Memory B cell (primary cell): Measurements from ENCODE around the gene UCHL5.
A peak's percentile ranks its signal among the peaks of the same experiment; 100 is the strongest.

Experiments used
- ATAC-seq: fragments of 150-1000 bp; cut with Tn5 transposase; 2 replicates; pipeline ENCODE4 v1.10.0; 2021; ENCODE audit warnings: low read depth, mild to moderate bottlenecking, moderate library complexity
- DNase-seq, 2 donors: peaks; one replicate each; pipeline ENCODE4 v3.0.0; 2022; ENCODE audit warnings: low spot score in 2 of 2
- H3K27ac Mint-ChIP-seq: one replicate; pipeline ENCODE4 v1.8.0; 2022; ENCODE audit warnings: mild to moderate bottlenecking, moderate library complexity, mixed read lengths
- H3K27me3 Mint-ChIP-seq: one replicate; pipeline ENCODE4 v1.8.0; 2022; ENCODE audit warnings: mixed read lengths
- H3K36me3 Mint-ChIP-seq: one replicate; pipeline ENCODE4 v1.8.0; 2022; ENCODE audit warnings: mild to moderate bottlenecking, mixed read lengths
- H3K4me1 Mint-ChIP-seq: one replicate; pipeline ENCODE4 v1.8.0; 2022; ENCODE audit warnings: mixed read lengths
- H3K4me3 Mint-ChIP-seq: one replicate; pipeline ENCODE4 v1.8.0; 2022; ENCODE audit warnings: mild to moderate bottlenecking, moderate library complexity, mixed read lengths
- H3K9me3 Mint-ChIP-seq: one replicate; pipeline ENCODE4 v1.8.0; 2022; ENCODE audit warnings: mixed read lengths

The UCHL5 gene

DNA sequence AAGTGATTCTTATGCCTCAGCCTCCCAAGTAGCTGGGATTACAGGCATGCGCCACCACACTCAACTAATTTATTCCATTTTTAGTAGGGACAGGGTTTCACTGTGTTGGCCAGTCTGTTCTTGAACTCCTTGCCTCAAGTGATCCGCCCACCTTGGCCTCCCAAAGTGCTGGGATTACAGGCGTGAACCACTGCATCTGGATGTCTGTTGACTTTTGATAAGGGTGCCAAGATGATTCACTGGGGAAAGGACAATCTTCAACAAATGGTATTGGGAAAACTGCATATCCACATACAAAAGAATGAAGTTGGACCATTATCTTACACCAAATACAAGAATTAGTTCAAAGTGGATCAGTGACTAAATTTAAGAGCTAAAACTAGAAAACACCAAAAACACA, 20.0 kb upstream of the UCHL5 start:
- Mint-ChIP-seq H3K36me3 (peaks cover 28% of the 10 kb centered on the region), H3K4me1 (no peaks in the 10 kb centered on the region)

DNA sequence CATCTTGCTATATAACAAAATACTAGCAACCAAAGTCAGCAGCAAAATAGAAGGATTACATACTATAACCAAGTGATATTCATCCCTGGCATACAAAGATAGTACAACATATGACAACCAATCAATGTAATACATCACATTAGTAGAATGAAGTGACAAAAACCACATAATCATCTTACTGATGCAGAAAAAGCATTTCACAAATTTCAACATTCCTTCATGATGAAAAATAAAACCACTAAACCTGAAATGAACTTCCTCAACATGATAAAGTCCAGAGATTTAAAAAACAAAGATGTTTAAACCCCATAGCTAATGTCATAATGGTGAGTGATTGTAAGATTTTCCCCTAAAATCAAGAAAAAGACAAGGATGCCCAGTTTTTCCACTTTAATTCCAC, 18.8 kb upstream of the UCHL5 start:
- Mint-ChIP-seq H3K27ac (no peak overlapping the region), H3K9me3 (no peaks in the 10 kb centered on the region), H3K27me3 (no peaks in the 10 kb centered on the region), H3K4me3 (no peak overlapping the region), H3K36me3 (peaks cover 25% of the 10 kb centered on the region), H3K4me1 (no peaks in the 10 kb centered on the region)
- no peak for DNase-seq
- no peak for ATAC-seq

More for the DNA sequence above, 20.0 kb upstream of the UCHL5 start:
- H3K4me3 Mint-ChIP-seq, result no peak overlapping the region
- H3K27me3 Mint-ChIP-seq, result no peaks in the 10 kb centered on the region
- H3K9me3 Mint-ChIP-seq, result no peaks in the 10 kb centered on the region
- DNase-seq, result no peak
- no peak overlapping the region for H3K27ac Mint-ChIP-seq
- ATAC-seq, result no peak

DNA sequence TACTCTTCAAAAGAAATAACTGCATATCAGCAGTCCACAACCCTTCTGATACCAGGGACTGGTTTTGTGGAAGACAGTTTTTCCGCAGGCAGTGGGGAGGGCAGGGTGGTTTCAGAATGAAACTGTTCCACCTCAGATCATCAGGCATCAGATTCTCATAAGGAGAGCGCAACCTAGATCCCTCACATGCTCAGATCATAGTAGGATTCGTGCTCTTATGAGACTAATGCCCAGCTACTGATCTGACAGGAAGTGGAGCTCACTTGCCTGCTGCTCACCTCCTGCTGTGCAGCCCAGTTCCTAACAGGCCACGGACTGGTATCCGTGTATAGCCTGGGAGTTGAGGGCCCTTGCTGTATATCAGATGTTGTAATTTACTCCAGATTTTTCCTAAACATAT, 11.8 kb upstream of the UCHL5 start:
- Mint-ChIP-seq H3K27me3 (no peaks in the 10 kb centered on the region), H3K4me1 (peaks cover 29% of the 10 kb centered on the region), H3K4me3 (no peak overlapping the region), H3K9me3 (no peaks in the 10 kb centered on the region), H3K36me3 (peaks cover 1% of the 10 kb centered on the region), H3K27ac (peak overlapping the region; percentile 35)
- peak; percentile 28 for ATAC-seq
- no peak for DNase-seq

- no peaks in the 10 kb centered on the region for H3K9me3 Mint-ChIP-seq
- peak; percentile 57 for ATAC-seq
- peaks cover 1% of the 10 kb centered on the region for H3K36me3 Mint-ChIP-seq
- H3K27ac Mint-ChIP-seq, result peak overlapping the region; percentile 19
- peaks cover 32% of the 10 kb centered on the region for H3K4me1 Mint-ChIP-seq
- DNase-seq, result no peak
- H3K27me3 Mint-ChIP-seq, result no peaks in the 10 kb centered on the region
- no peak overlapping the region for H3K4me3 Mint-ChIP-seq
Observed at GRCh38 chr1:193070386-193070753, 11.2 kb upstream of the UCHL5 start.

GRCh38 chr1:193069748-193070385, 10.7 kb upstream of the UCHL5 start:
- peak; percentile 46 for ATAC-seq
- peaks cover 1% of the 10 kb centered on the region for H3K36me3 Mint-ChIP-seq
- no peaks in the 10 kb centered on the region for H3K27me3 Mint-ChIP-seq
- no peak overlapping the region for H3K4me3 Mint-ChIP-seq
- no peak for DNase-seq
- H3K27ac Mint-ChIP-seq, result peak overlapping the region; percentile 19
- no peaks in the 10 kb centered on the region for H3K9me3 Mint-ChIP-seq
- H3K4me1 Mint-ChIP-seq, result peaks cover 35% of the 10 kb centered on the region

- Mint-ChIP-seq H3K36me3 (peaks cover 1% of the 10 kb centered on the region), H3K4me1 (peaks cover 35% of the 10 kb centered on the region), H3K4me3 (no peak overlapping the region), H3K27me3 (no peaks in the 10 kb centered on the region), H3K9me3 (no peaks in the 10 kb centered on the region), H3K27ac (peak overlapping the region; percentile 75)
- DNase-seq, result no peak
- peak; percentile 19 for ATAC-seq
Observed at GRCh38 chr1:193068013-193068412, 8.9 kb upstream of the UCHL5 start.

DNA sequence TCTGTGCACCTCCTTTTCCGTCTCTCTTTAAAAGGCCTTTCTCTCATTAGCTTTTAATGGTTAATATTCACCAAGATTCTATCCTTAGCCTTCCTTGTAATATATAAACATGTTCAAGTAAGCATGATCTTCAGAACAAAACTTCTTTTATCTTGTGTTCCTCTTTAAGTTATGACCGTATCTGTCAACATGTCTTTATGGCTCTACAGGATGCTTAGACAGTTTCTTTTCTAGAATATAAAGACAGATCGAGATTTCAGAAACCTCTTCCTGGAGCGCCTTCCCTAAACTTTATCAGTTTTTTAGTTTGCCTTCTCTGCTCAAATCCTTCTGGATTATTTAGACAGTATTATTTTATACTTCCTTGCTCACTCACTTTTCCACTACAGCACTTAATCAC, 7.4 kb upstream of the UCHL5 start:
- H3K27me3 Mint-ChIP-seq, result no peaks in the 10 kb centered on the region
- peak overlapping the region; percentile 62 for H3K27ac Mint-ChIP-seq
- no peak overlapping the region for H3K4me3 Mint-ChIP-seq

DNA sequence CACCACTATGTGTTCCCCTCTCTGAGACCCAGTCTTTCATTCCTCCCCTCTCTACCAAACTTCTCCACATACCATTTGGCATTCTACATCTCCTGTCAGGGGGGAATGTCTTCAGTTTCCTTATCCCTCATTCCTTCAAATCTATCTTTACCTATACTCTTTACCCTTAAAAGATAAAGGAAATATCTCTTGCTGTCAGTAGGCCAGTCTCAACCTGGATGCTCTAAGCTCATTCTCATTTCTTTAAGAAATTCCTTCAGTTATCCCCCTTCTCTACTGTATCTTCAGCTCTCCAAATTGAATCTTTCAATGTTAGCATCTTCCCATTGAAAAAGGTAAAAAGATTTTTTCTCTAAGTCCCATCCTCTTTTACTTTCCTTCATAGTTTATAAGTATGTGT, 6.8 kb upstream of the UCHL5 start:
- peaks cover 35% of the 10 kb centered on the region for H3K4me1 Mint-ChIP-seq
- DNase-seq (no peak), ATAC-seq (no peak)
- peaks cover 1% of the 10 kb centered on the region for H3K36me3 Mint-ChIP-seq
- H3K4me3 Mint-ChIP-seq, result no peak overlapping the region
- H3K27ac Mint-ChIP-seq, result peak overlapping the region; percentile 62
- H3K27me3 Mint-ChIP-seq, result no peaks in the 10 kb centered on the region
- no peaks in the 10 kb centered on the region for H3K9me3 Mint-ChIP-seq

More for the DNA sequence above, 7.4 kb upstream of the UCHL5 start:
- Mint-ChIP-seq H3K36me3 (peaks cover 1% of the 10 kb centered on the region), H3K4me1 (peaks cover 35% of the 10 kb centered on the region), H3K9me3 (no peaks in the 10 kb centered on the region)
- ATAC-seq (no peak), DNase-seq (no peak)

DNA sequence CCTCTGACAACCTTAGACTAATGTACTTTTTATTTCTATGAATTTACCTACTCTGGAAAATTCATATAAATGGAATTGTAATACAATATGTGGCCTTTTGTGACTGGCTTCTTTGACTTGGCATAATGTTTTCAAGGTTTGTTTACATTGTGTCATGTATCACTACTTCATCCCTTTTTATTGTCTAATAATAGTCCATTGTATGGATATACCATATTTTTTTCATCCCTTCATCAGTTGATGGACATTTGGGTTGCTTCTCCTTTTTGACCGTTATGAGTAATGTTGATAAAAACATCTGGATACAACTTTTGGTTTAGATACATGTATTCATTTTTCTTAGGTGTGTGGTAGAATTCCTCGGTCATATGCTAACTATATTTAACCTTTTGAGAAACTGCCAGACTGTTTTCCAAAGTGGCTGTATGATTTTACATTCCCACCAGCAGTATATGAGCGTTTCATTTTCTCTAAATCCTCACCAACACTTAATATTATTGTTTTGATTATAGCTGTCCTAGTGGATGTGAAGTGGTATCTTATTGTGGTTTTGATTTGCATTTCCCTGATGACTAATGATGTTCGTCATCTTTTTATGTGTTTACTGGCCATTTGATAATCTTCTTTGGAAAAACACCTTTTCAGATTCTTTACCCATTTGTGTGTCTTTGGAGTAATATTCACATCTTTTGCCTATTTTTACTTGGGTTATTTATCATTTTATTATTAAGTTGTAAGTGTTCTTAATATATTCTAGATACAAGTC, 3.7 kb upstream of the UCHL5 start:
- H3K4me1 Mint-ChIP-seq, result peaks cover 33% of the 10 kb centered on the region
- no peaks in the 10 kb centered on the region for H3K27me3 Mint-ChIP-seq
- ATAC-seq (no peak), DNase-seq (no peak)
- H3K36me3 Mint-ChIP-seq, result peaks cover 1% of the 10 kb centered on the region
- peak overlapping the region; percentile 31 for H3K27ac Mint-ChIP-seq
- H3K9me3 Mint-ChIP-seq, result no peaks in the 10 kb centered on the region
- no peak overlapping the region for H3K4me3 Mint-ChIP-seq

GRCh38 chr1:193060938-193061337, 1.8 kb upstream of the UCHL5 start:
- Mint-ChIP-seq H3K4me1 (peaks cover 27% of the 10 kb centered on the region), H3K27ac (peak overlapping the region; percentile 21), H3K36me3 (peaks cover 1% of the 10 kb centered on the region), H3K9me3 (no peaks in the 10 kb centered on the region), H3K4me3 (peak overlapping the region; percentile 45), H3K27me3 (no peaks in the 10 kb centered on the region)
- DNase-seq (no peak), ATAC-seq (no peak)

DNA sequence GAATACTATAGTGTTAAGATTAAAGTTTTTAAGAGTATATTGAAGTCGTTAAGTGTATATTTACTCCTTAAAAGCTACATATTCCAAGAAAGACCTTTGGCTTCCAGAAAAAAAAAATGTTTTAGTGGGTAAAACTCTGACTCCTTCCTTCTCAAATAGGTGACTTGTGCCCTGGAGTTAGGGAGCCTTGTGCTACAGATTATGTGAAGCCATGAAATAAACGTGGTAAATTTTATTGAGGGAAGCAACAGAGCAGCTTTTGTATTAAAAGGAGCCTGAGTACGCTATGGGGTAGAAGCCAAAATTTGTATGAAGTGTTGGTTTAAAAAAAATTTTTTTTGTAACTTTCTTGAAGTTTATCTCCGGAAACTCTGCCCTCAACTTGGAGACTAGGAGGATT, 1.2 kb upstream of the UCHL5 start:
- DNase-seq (no peak), ATAC-seq (no peak)
- Mint-ChIP-seq H3K9me3 (no peaks in the 10 kb centered on the region), H3K36me3 (peaks cover 1% of the 10 kb centered on the region), H3K27me3 (no peaks in the 10 kb centered on the region), H3K4me3 (peak overlapping the region; percentile 43), H3K4me1 (peaks cover 24% of the 10 kb centered on the region), H3K27ac (peak overlapping the region; percentile 96)

- no peak for ATAC-seq
- Mint-ChIP-seq H3K9me3 (no peaks in the 10 kb centered on the region), H3K27me3 (no peaks in the 10 kb centered on the region), H3K4me1 (peaks cover 23% of the 10 kb centered on the region), H3K4me3 (peak overlapping the region; percentile 98), H3K27ac (peak overlapping the region; percentile 96), H3K36me3 (peaks cover 1% of the 10 kb centered on the region)
- no peak for DNase-seq
Observed at GRCh38 chr1:193060115-193060403, 899 bp upstream of the UCHL5 start.

- peak; percentile 26 to 46 for DNase-seq
- Mint-ChIP-seq H3K36me3 (peaks cover 1% of the 10 kb centered on the region), H3K4me3 (peak overlapping the region; percentile 98), H3K27me3 (no peaks in the 10 kb centered on the region), H3K9me3 (no peaks in the 10 kb centered on the region), H3K27ac (peak overlapping the region; percentile 96), H3K4me1 (peaks cover 24% of the 10 kb centered on the region)
- peak; percentile 16 for ATAC-seq
Observed at GRCh38 chr1:193058529-193059281, 455 bp downstream of the UCHL5 start.

GRCh38 chr1:193054169-193054675, 4.9 kb downstream of the UCHL5 start:
- peaks cover 4% of the 10 kb centered on the region for H3K36me3 Mint-ChIP-seq
- no peaks in the 10 kb centered on the region for H3K9me3 Mint-ChIP-seq
- no peak overlapping the region for H3K27ac Mint-ChIP-seq
- DNase-seq (no peak), ATAC-seq (no peak)
- no peak overlapping the region for H3K4me3 Mint-ChIP-seq
- H3K4me1 Mint-ChIP-seq, result peaks cover 17% of the 10 kb centered on the region
- no peaks in the 10 kb centered on the region for H3K27me3 Mint-ChIP-seq
